ENCODE data around the gene INPP5A.

The INPP5A gene

GRCh38 chr10:132624061-132624846, 86.7 kb downstream of the INPP5A start:
- DNase-seq (ENCODE audit: insufficient read length, low spot score) (no peak), FAIRE-seq (no peak)
- TF ChIP-seq TAF1 (IDR thresholded peaks at IDR 0.05; ENCODE audit: low read depth, low read length) (no peak), SPI1 (IDR thresholded peaks at IDR 0.05; ENCODE audit: low read depth, low read length) (no peak), POU2F2 (IDR thresholded peaks at IDR 0.05; ENCODE audit: low read depth, low read length) (no peak), POLR2A (IDR thresholded peaks at IDR 0.05; ENCODE audit: low read depth, low read length) (no peak), PAX5 (IDR thresholded peaks at IDR 0.05; ENCODE audit: insufficient read depth, low read length, severe bottlenecking) (no peak), POLR2AphosphoS5 (IDR thresholded peaks at IDR 0.05; ENCODE audit: low read depth, low read length) (no peak)

- TF ChIP-seq POLR2AphosphoS5 (IDR thresholded peaks at IDR 0.05; ENCODE audit: low read depth, low read length): no peak
- TF ChIP-seq POLR2A (IDR thresholded peaks at IDR 0.05; ENCODE audit: low read depth, low read length): no peak
- TF ChIP-seq POU2F2 (IDR thresholded peaks at IDR 0.05; ENCODE audit: low read depth, low read length): no peak
- TF ChIP-seq PAX5 (IDR thresholded peaks at IDR 0.05; ENCODE audit: insufficient read depth, low read length, severe bottlenecking): no peak
- TF ChIP-seq TAF1 (IDR thresholded peaks at IDR 0.05; ENCODE audit: low read depth, low read length): no peak
- FAIRE-seq (no peak), DNase-seq (ENCODE audit: insufficient read length, low spot score) (no peak)
These were observed 87.4 kb downstream of the INPP5A start for GRCh38 chr10:132624847-132625471.

- FAIRE-seq (no peak), DNase-seq (ENCODE audit: insufficient read length, low spot score) (no peak)
- TF ChIP-seq TAF1 (IDR thresholded peaks at IDR 0.05; ENCODE audit: low read depth, low read length) (no peak), SPI1 (IDR thresholded peaks at IDR 0.05; ENCODE audit: low read depth, low read length) (no peak), POLR2A (IDR thresholded peaks at IDR 0.05; ENCODE audit: low read depth, low read length) (no peak), POLR2AphosphoS5 (IDR thresholded peaks at IDR 0.05; ENCODE audit: low read depth, low read length) (no peak), PAX5 (IDR thresholded peaks at IDR 0.05; ENCODE audit: insufficient read depth, low read length, severe bottlenecking) (no peak), POU2F2 (IDR thresholded peaks at IDR 0.05; ENCODE audit: low read depth, low read length) (no peak)
These were observed 88.6 kb downstream of the INPP5A start for GRCh38 chr10:132626019-132626760.

GRCh38 chr10:132626761-132627665, 89.4 kb downstream of the INPP5A start:
- DNase-seq (ENCODE audit: insufficient read length, low spot score) (no peak), FAIRE-seq (no peak)
- TF ChIP-seq TAF1 (IDR thresholded peaks at IDR 0.05; ENCODE audit: low read depth, low read length): no peak
- no peak for TF ChIP-seq SPI1 (IDR thresholded peaks at IDR 0.05; ENCODE audit: low read depth, low read length)
- no peak for TF ChIP-seq PAX5 (IDR thresholded peaks at IDR 0.05; ENCODE audit: insufficient read depth, low read length, severe bottlenecking)
- TF ChIP-seq POU2F2 (IDR thresholded peaks at IDR 0.05; ENCODE audit: low read depth, low read length): no peak
- TF ChIP-seq POLR2AphosphoS5 (IDR thresholded peaks at IDR 0.05; ENCODE audit: low read depth, low read length): no peak
- no peak for TF ChIP-seq POLR2A (IDR thresholded peaks at IDR 0.05; ENCODE audit: low read depth, low read length)

DNA sequence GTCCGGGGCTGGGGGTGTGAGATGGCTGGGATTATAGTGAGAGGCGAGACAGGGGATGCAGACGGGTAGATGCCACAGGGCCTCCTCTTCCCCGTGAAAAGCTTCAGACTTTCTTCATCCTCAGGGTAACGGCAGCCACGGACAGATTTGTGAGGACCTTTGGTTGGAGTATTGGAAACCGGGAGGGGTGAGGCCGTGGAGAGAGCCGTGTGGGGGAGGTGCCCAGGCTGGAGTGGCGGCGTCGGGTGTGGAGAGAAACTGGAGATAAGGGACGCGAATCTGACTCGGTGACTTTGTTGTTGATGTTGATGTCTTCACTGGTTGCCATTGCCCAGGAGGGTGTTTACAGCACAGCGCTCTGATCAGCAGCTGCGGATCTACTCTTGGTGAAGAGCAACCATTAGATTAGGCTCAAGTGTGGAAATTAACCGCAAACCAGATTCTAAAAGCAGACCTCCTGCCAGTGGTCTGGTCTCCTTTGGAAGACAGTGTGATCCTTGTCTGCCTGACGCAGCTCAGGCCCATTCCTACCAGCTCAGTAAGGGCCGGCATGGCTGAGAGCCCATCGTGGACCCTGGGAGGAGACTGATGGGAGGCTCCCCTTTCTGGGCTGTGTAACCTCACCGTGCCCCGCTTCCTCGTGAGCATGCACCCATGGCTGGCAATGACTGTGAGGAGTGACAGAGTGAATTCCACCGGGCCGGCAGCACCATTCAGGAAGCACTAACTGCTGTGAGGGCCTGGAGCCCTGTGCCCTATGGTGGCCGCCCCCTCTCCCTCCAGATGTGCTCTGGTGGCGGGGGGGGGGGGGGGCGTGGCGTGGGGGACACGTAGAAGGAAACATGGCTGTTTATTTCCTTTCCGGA, 90.3 kb downstream of the INPP5A start:
- FAIRE-seq: peak; percentile 38
- no peak for DNase-seq (ENCODE audit: insufficient read length, low spot score)

DNA sequence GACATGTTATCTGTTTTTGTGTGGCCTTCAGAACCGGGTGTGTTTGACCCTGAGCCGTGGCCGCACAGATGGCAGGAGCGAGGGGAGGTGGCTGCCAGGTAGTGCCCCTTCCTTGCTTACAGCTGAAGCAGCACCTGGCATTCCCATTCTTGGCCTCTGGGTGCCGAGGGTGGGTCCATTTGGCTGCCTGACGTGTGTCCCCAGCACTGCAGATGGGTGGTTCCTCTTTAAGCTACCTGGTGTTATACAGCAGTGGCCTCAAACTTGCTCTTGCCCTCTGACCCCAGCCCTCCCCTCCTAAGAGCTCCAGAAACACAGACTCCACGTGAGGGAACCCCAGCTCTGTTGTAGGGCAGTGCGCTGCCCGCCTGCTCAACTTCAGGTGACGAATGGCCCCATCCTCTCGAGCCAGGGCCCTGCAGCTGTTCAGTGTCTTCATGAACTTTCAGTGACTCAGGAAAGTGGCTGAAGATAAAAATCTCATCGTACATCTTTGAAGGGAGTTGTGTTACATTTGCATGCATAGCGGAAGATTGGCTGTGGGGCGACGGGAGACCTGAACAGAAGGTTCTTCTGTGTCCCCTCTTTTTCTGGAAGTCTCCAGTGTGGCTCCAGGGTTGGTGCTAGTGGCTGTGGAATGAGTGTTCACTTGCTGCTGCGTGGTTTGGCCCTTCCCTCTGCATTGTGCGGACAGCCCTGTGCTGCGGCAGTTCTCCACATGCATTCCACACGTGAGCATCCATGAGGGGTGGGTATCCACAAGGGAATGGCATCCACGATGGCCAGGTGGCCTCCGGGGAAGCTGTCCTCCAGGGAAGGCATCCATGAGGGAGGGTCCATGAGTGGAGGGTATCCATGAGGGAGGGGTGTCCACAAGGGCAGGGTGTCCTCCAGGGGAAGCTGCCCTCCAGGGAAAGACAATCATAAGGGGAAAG, 91.6 kb downstream of the INPP5A start:
- TF ChIP-seq POLR2AphosphoS5 (IDR thresholded peaks at IDR 0.05; ENCODE audit: low read depth, low read length) (no peak), POLR2A (IDR thresholded peaks at IDR 0.05; ENCODE audit: low read depth, low read length) (no peak), PAX5 (IDR thresholded peaks at IDR 0.05; ENCODE audit: insufficient read depth, low read length, severe bottlenecking) (no peak), SPI1 (IDR thresholded peaks at IDR 0.05; ENCODE audit: low read depth, low read length) (no peak), POU2F2 (IDR thresholded peaks at IDR 0.05; ENCODE audit: low read depth, low read length) (no peak), TAF1 (IDR thresholded peaks at IDR 0.05; ENCODE audit: low read depth, low read length) (no peak)
- no peak for FAIRE-seq
- DNase-seq (ENCODE audit: insufficient read length, low spot score): no peak

More for the DNA sequence above, 90.3 kb downstream of the INPP5A start:
- TF ChIP-seq SPI1 (IDR thresholded peaks at IDR 0.05; ENCODE audit: low read depth, low read length): no peak
- TF ChIP-seq POU2F2 (IDR thresholded peaks at IDR 0.05; ENCODE audit: low read depth, low read length): no peak
- no peak for TF ChIP-seq POLR2A (IDR thresholded peaks at IDR 0.05; ENCODE audit: low read depth, low read length)
- no peak for TF ChIP-seq PAX5 (IDR thresholded peaks at IDR 0.05; ENCODE audit: insufficient read depth, low read length, severe bottlenecking)
- TF ChIP-seq TAF1 (IDR thresholded peaks at IDR 0.05; ENCODE audit: low read depth, low read length): no peak
- TF ChIP-seq POLR2AphosphoS5 (IDR thresholded peaks at IDR 0.05; ENCODE audit: low read depth, low read length): no peak

- FAIRE-seq: no peak
- no peak for TF ChIP-seq TAF1 (IDR thresholded peaks at IDR 0.05; ENCODE audit: low read depth, low read length)
- TF ChIP-seq PAX5 (IDR thresholded peaks at IDR 0.05; ENCODE audit: insufficient read depth, low read length, severe bottlenecking): no peak
- no peak for TF ChIP-seq POLR2AphosphoS5 (IDR thresholded peaks at IDR 0.05; ENCODE audit: low read depth, low read length)
- TF ChIP-seq SPI1 (IDR thresholded peaks at IDR 0.05; ENCODE audit: low read depth, low read length): no peak
- TF ChIP-seq POU2F2 (IDR thresholded peaks at IDR 0.05; ENCODE audit: low read depth, low read length): no peak
- TF ChIP-seq POLR2A (IDR thresholded peaks at IDR 0.05; ENCODE audit: low read depth, low read length): no peak
- DNase-seq (ENCODE audit: insufficient read length, low spot score): no peak
These were observed 92.6 kb downstream of the INPP5A start for GRCh38 chr10:132630156-132630555.
